Mucosa of rectum (tissue), 2 donors: ENCODE data around the gene PDE4D.

Experiments used
- H3K27ac ChIP-seq, 2 donors: one replicate each; pipeline ENCODE4 v1.7.0; 2013; ENCODE audit warnings: inconsistent platforms in 2 of 2, low read depth in 2 of 2, low read length in 2 of 2
- H3K27me3 ChIP-seq, 2 donors: one replicate each; pipeline ENCODE4 v1.7.0; 2013; ENCODE audit warnings: low read length in 2 of 2; ENCODE audit not compliant: control insufficient read depth in 2 of 2, insufficient read depth in 2 of 2
- H3K36me3 ChIP-seq, 2 donors: one replicate each; pipeline ENCODE4 v1.7.0; 2013; ENCODE audit warnings: low read length in 2 of 2; ENCODE audit not compliant: control insufficient read depth in 2 of 2, insufficient read depth in 2 of 2
- H3K4me1 ChIP-seq, 2 donors: one replicate each; pipeline ENCODE4 v1.7.0; 2013; ENCODE audit warnings: low read length in 2 of 2, mild to moderate bottlenecking in 1 of 2; ENCODE audit not compliant: control insufficient read depth in 2 of 2, insufficient read depth in 2 of 2
- H3K4me3 ChIP-seq, 2 donors: one replicate each; pipeline ENCODE4 v1.7.0; 2013; ENCODE audit warnings: low read length in 2 of 2
- H3K9ac ChIP-seq, 2 donors: one replicate each; pipeline ENCODE4 v1.7.0; 2013; ENCODE audit warnings: low read length in 2 of 2, low read depth in 1 of 2, mild to moderate bottlenecking in 1 of 2
- H3K9me3 ChIP-seq, 2 donors: one replicate each; pipeline ENCODE4 v1.7.0; 2013; ENCODE audit warnings: low read length in 2 of 2; ENCODE audit not compliant: control insufficient read depth in 2 of 2
- donor health status: healthy.
- donor health status: Normal muscosa, but diverticular disease.

PDE4D gene

GRCh38 chr5:59777028-59777427 is 116.5 kb downstream of the PDE4D start:
- no peaks in the 10 kb centered on the region for H3K9me3 ChIP-seq
- H3K27ac ChIP-seq: no peak overlapping the region
- H3K4me3 ChIP-seq: no peak overlapping the region
- no peak overlapping the region for H3K9ac ChIP-seq
- H3K27me3 ChIP-seq: no peaks in the 10 kb centered on the region
- H3K4me1 ChIP-seq: no peaks in the 10 kb centered on the region
- H3K36me3 ChIP-seq: no peaks in the 10 kb centered on the region

DNA sequence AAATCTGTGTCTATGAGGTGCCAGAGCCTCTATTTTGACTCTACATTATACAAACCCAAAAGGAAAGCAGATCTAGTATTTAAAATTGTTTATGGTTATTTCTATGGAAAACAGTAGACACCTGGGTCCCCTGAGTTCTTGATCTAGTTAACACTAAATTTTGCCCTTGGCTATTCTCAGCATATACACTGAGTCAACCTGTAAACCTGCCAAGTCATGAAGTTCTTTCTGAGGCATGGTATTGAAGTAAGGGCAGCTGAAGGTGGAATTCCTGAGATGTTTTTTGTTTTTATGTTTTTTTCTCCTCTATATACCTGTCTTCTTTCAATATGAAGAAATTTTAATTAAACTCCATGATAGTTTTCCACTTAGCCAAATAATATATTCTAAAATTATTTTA is 120.2 kb downstream of the PDE4D start:
- Histone ChIP-seq H3K9ac (no peak overlapping the region), H3K9me3 (no peaks in the 10 kb centered on the region), H3K4me3 (no peak overlapping the region), H3K27me3 (no peaks in the 10 kb centered on the region), H3K4me1 (peaks cover 0 to under 1% of the 10 kb centered on the region in 2 donors), H3K27ac (no peak overlapping the region), H3K36me3 (no peaks in the 10 kb centered on the region)

DNA sequence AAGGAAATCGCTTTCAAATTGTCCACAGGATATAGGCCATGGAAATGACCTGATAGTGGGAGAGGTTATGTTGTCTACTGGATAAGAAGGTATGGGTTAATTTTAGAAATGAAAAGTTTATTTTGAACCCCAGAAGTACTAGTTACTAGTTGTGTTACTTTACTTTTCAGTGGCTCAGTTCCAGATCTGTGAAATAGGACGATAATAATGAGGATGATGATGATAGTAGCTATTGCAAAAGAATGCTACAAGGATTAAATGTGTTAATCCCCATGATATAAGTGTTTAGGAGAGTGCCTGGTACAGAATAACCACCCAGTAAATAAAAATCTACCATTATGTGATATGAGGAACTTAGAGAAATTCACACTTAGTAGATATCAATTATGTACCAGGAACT is 120.8 kb downstream of the PDE4D start:
- Histone ChIP-seq H3K4me3 (no peak overlapping the region), H3K27ac (no peak overlapping the region), H3K36me3 (no peaks in the 10 kb centered on the region), H3K9me3 (no peaks in the 10 kb centered on the region), H3K4me1 (peaks cover 0 to 4% of the 10 kb centered on the region in 2 donors), H3K9ac (no peak overlapping the region), H3K27me3 (no peaks in the 10 kb centered on the region)

DNA sequence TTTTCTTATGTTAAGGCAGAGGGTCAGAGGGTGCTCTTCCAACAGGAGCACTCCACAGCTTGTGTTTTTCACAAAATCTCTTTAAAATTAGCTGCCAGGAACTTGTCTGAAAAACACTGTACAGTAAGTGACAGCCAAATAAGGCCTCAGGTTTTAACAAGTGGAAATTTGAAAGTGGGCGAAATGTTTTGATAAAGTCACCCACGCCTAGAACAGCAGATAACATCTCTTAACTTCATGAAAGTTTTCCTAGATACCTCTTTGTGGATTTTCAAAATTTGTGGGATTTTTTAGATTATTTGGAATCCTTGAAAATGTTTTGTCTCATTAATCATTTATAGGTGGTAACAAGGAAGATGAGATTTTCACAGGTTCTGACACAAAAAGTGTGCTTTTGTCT is 121.3 kb downstream of the PDE4D start:
- Histone ChIP-seq H3K4me3 (no peak overlapping the region), H3K27me3 (no peaks in the 10 kb centered on the region), H3K9ac (no peak overlapping the region), H3K9me3 (no peaks in the 10 kb centered on the region), H3K36me3 (no peaks in the 10 kb centered on the region), H3K27ac (no peak overlapping the region), H3K4me1 (peaks cover 0 to 4% of the 10 kb centered on the region in 2 donors)

DNA sequence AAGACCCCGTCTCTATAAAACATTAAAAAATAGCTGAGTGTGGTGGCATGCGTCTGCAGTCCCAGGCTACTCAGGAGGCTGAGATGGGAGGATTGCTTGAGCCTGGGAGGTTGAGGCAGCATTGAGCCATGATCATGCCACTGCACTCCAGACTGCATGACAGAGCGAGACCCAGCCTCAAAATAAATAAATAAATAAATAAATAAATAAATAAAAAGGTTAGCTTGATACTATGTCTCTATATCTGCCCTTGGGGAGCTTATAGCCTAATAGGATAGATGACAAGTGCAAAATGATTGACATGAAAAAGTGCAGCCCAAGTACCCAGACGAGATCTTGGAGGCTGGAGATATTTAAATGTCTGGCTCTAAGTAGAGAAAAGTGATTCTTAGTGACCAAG is 122.6 kb downstream of the PDE4D start:
- no peaks in the 10 kb centered on the region for H3K9me3 ChIP-seq
- peaks cover 0 to 4% of the 10 kb centered on the region in 2 donors for H3K4me1 ChIP-seq
- no peak overlapping the region for H3K27ac ChIP-seq
- H3K36me3 ChIP-seq: no peaks in the 10 kb centered on the region
- no peak overlapping the region for H3K4me3 ChIP-seq
- no peak overlapping the region for H3K9ac ChIP-seq
- no peaks in the 10 kb centered on the region for H3K27me3 ChIP-seq

- H3K9ac ChIP-seq: no peak overlapping the region
- H3K27me3 ChIP-seq: no peaks in the 10 kb centered on the region
- peaks cover 0 to 4% of the 10 kb centered on the region in 2 donors for H3K4me1 ChIP-seq
- H3K9me3 ChIP-seq: no peaks in the 10 kb centered on the region
- no peak overlapping the region for H3K27ac ChIP-seq
- no peak overlapping the region for H3K4me3 ChIP-seq
- H3K36me3 ChIP-seq: no peaks in the 10 kb centered on the region
These were observed 123.7 kb downstream of the PDE4D start for GRCh38 chr5:59769832-59770231.

DNA sequence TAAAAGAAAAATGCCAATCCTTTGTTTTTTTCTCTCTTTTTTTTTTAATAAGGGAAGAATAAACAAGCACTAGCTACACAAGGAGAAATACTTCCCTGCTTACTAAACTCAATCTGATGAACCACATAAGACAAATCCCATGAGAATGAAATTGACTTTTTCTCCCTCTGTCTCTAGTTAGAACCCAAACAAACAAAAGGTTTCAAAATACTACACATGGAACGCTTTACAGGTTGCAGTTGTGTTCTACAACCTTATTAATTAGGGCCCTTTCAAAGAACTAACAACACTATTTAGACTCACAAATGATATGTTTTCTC is 124.5 kb downstream of the PDE4D start:
- Histone ChIP-seq H3K27ac (peak overlapping the region in 1 of 2 donors; percentile 61), H3K9me3 (no peaks in the 10 kb centered on the region), H3K27me3 (no peaks in the 10 kb centered on the region), H3K4me1 (peaks cover 0 to 4% of the 10 kb centered on the region in 2 donors), H3K36me3 (no peaks in the 10 kb centered on the region), H3K9ac (peak overlapping the region in 1 of 2 donors; percentile 60), H3K4me3 (peak overlapping the region; percentile 70 to 82)

- Histone ChIP-seq H3K9ac (peak overlapping the region; percentile 60 to 69), H3K36me3 (no peaks in the 10 kb centered on the region), H3K27me3 (no peaks in the 10 kb centered on the region), H3K4me1 (peaks cover 0 to 4% of the 10 kb centered on the region in 2 donors), H3K27ac (peak overlapping the region; percentile 38 to 61), H3K9me3 (no peaks in the 10 kb centered on the region), H3K4me3 (peak overlapping the region; percentile 70 to 82)
These were observed 125.1 kb downstream of the PDE4D start for GRCh38 chr5:59768152-59769040.

DNA sequence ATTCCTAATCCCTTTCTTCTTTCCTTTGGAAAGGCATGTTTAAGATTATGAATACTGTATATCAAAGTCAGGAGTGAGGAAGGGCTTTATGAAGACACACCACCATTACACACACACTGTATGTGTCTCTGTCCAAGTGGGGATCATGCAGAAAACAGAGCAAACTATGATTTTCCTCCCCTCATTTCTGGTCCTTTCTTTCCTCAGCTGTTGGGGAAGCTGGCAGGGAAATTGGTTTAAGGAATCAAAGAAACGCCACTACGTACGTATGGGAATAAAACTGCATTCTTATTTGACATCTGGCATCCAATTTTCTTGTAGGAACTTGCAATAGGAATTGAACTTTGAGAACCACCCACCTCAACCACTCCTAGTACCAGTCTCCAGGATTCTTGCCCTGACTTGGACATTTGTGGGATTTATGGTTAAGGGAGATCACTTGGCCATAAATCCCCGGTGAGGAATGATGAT is 125.8 kb downstream of the PDE4D start:
- H3K27me3 ChIP-seq: no peaks in the 10 kb centered on the region
- no peaks in the 10 kb centered on the region for H3K9me3 ChIP-seq
- peak overlapping the region; percentile 60 to 69 for H3K9ac ChIP-seq
- H3K4me3 ChIP-seq: peak overlapping the region; percentile 70 to 82
- H3K36me3 ChIP-seq: no peaks in the 10 kb centered on the region
- H3K4me1 ChIP-seq: peaks cover 0 to 4% of the 10 kb centered on the region in 2 donors
- H3K27ac ChIP-seq: peak overlapping the region; percentile 38 to 61

DNA sequence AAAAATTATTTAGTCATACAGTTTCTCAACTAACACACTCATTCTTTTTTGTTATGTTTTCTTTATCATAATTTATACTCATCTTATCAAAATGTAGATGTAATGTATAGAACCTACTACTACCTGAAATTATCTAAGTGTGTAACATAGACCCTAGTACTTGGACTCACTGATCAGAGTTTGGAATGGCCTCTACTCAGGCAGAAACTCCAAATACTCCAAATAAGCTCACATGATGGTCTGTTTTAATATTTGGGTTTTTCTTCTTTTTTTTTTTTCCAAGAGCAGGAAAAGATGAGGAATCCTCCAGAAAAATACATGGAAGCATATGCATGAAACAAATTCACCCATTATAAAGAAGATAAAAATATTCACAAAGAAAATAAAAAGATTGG is 126.3 kb downstream of the PDE4D start:
- no peaks in the 10 kb centered on the region for H3K9me3 ChIP-seq
- H3K36me3 ChIP-seq: no peaks in the 10 kb centered on the region
- H3K4me1 ChIP-seq: peaks cover 0 to 4% of the 10 kb centered on the region in 2 donors
- H3K27ac ChIP-seq: peak overlapping the region; percentile 38 to 61
- H3K27me3 ChIP-seq: no peaks in the 10 kb centered on the region
- peak overlapping the region; percentile 7 to 82 for H3K4me3 ChIP-seq
- H3K9ac ChIP-seq: no peak overlapping the region
